K562 (cell line): ENCODE measurements around the gene C18orf32. TPM values are rescaled to one million over a fixed set of nuclear protein-coding genes. Genes with fewer than 3 reads are reported as not detected.

Experiments
- ATAC-seq: fragments of 200-7000 bp; cut with Tn5 transposase; 3 replicates; pipeline ENCODE4 v1.9.1; 2020; ENCODE audit warnings: moderate library complexity
- BruUV-seq: library from RNA; stranded (reverse); fragments of 400-500 nt; replicated peaks from 2 replicates; lab custom pipeline; 2021; lab: Mats Ljungman, UMichigan
- CTCF ChIA-PET: fragments of 300-600 bp; formaldehyde crosslinking; extraction: SDS; loops from one replicate; lab custom pipeline; 2021; ENCODE audit warnings: low intra/inter-chr PET ratio; lab: Yijun Ruan, JAX
- POLR2A ChIA-PET: fragments of 300-600, 350-650 bp; sonication (Branson Sonifier 250); formaldehyde crosslinking; extraction: SDS; loops from one replicate; lab custom pipeline; 2021; ENCODE audit warnings: antibody characterized with exemption, inconsistent platforms; lab: Yijun Ruan, JAX
- DNase-seq, 4 experiments: peaks; one replicate each; pipeline versions ENCODE4 v3.0.0 to v3.0.0-alpha.2; 2011 to 2018; ENCODE audit warnings: low spot score in 3 of 4, mixed read lengths in 3 of 4; ENCODE audit errors: extremely low read depth in 1 of 4
- FAIRE-seq: peaks from 2 replicates; lab custom pipeline; 2011; peaks lifted over from hg19 to GRCh38; lab: Jason Lieb, UNC
- H2AFZ ChIP-seq: 2 replicates; pipeline ENCODE4 v1.6.0; 2011; ENCODE audit warnings: low read depth, low read length, control low read depth, inconsistent platforms
- H3K27ac ChIP-seq: fragments of 200-600 bp; 3 replicates; pipeline ENCODE4 v1.8.0; 2011; ENCODE audit warnings: low read depth, mild to moderate bottlenecking, control low read depth, inconsistent platforms, low read length, moderate library complexity, mixed read lengths; ENCODE audit errors: extremely low read depth
- H3K27me3 ChIP-seq, 2 experiments: fragments of 300-600 bp in 1 of 2; 2 replicates in 1 of 2; 3 replicates in 1 of 2; pipeline versions ENCODE4 v1.6.0 to v1.8.0; 2011; ENCODE audit warnings: inconsistent platforms in 2 of 2, low read length in 2 of 2, mild to moderate bottlenecking in 1 of 2, mixed read lengths in 1 of 2, moderate library complexity in 1 of 2; ENCODE audit not compliant: control insufficient read depth in 2 of 2, insufficient read depth in 2 of 2
- H3K36me3 ChIP-seq: fragments of 300-600 bp; 3 replicates; pipeline ENCODE4 v1.8.0; 2011; ENCODE audit warnings: mild to moderate bottlenecking, low read length, inconsistent platforms; ENCODE audit not compliant: control insufficient read depth, insufficient read depth
- H3K4me1 ChIP-seq, 2 experiments: fragments of 200-600 bp in 1 of 2; replicated peaks in 1 of 2; 2 replicates in 1 of 2; 3 replicates in 1 of 2; pipeline versions ENCODE4 v1.5.1 to v1.8.0; 2011; ENCODE audit warnings: inconsistent platforms in 2 of 2, low read length in 2 of 2, mild to moderate bottlenecking in 1 of 2, mixed read lengths in 1 of 2, moderate library complexity in 1 of 2; ENCODE audit not compliant: control insufficient read depth in 2 of 2, insufficient read depth in 2 of 2
- H3K4me2 ChIP-seq: 2 replicates; pipeline ENCODE4 v1.6.1; 2011; ENCODE audit warnings: low read length, control low read depth, inconsistent platforms, mixed read lengths; ENCODE audit not compliant: insufficient read depth
- H3K4me3 ChIP-seq: fragments of 200-600 bp; sonication (generic), shearing (Covaris generic); 2 replicates; pipeline ENCODE4 v1.5.1; 2016; ENCODE audit warnings: control low read depth, inconsistent platforms
- H3K79me2 ChIP-seq: fragments of 200-600 bp; 3 replicates; pipeline ENCODE4 v1.8.0; 2011; ENCODE audit warnings: low read length, inconsistent platforms; ENCODE audit not compliant: control insufficient read depth, insufficient read depth
- H3K9ac ChIP-seq, 2 experiments: 2 replicates each; pipeline versions ENCODE4 v1.6.0 to v1.6.1; 2011; ENCODE audit warnings: low read depth in 2 of 2, low read length in 2 of 2, control low read depth in 1 of 2, inconsistent platforms in 1 of 2, mild to moderate bottlenecking in 1 of 2, mixed read lengths in 1 of 2; ENCODE audit not compliant: insufficient read depth in 1 of 2
- H3K9me1 ChIP-seq: one replicate; pipeline ENCODE4 v1.6.0; 2011; ENCODE audit warnings: inconsistent platforms, mild to moderate bottlenecking, low read length, moderate library complexity; ENCODE audit not compliant: control insufficient read depth, insufficient read depth
- H3K9me3 ChIP-seq: replicated peaks from 2 replicates; pipeline ENCODE4 v1.5.1; 2011; ENCODE audit warnings: low read depth, low read length, inconsistent platforms; ENCODE audit not compliant: control insufficient read depth, insufficient read depth
- H4K20me1 ChIP-seq: replicated peaks from 2 replicates; pipeline ENCODE4 v1.6.1; 2011; ENCODE audit warnings: low read length, inconsistent platforms, mixed read lengths; ENCODE audit not compliant: control insufficient read depth, insufficient read depth
- ARID1B ChIP-seq: fragments of 450-650 bp; IDR thresholded peaks from 2 replicates; pipeline ENCODE4 v1.6.1; 2016; ENCODE audit warnings: antibody characterized with exemption, mild to moderate bottlenecking, inconsistent platforms
- BACH1 ChIP-seq: fragments of 200-800 bp; sonication (Bioruptor generic); IDR thresholded peaks from 2 replicates; pipeline ENCODE4 v1.6.1; 2016; ENCODE audit warnings: missing genetic modification characterization, missing compliant biosample characterization
- C11orf30 ChIP-seq: fragments of 450-650 bp; IDR thresholded peaks from 2 replicates; pipeline ENCODE4 v1.6.1; 2016; ENCODE audit warnings: low read depth, mild to moderate bottlenecking
- DPF2 ChIP-seq: fragments of 450-650 bp; IDR thresholded peaks from 2 replicates; pipeline ENCODE4 v1.6.1; 2016
- HNRNPH1 ChIP-seq: fragments of 200-400 bp; formaldehyde crosslinking; optimal IDR thresholded peaks from 2 replicates; pipeline ENCODE3; 2017; ENCODE audit warnings: low read depth, mild to moderate bottlenecking, low read length, moderate library complexity
- MAFG ChIP-seq: fragments of 450-650 bp; conservative IDR thresholded peaks from 2 replicates; pipeline ENCODE4 v1.6.1; 2016; ENCODE audit warnings: missing genetic modification characterization, missing compliant biosample characterization
- NFE2 ChIP-seq: IDR thresholded peaks from 2 replicates; pipeline ENCODE4 v1.6.1; 2014; ENCODE audit warnings: antibody characterized with exemption, low read depth
- SOX6 ChIP-seq: fragments of 450-650 bp; IDR thresholded peaks from 2 replicates; pipeline ENCODE4 v1.6.1; 2014; ENCODE audit warnings: mild to moderate bottlenecking
- USF1 ChIP-seq: sonication (generic); formaldehyde crosslinking; IDR thresholded peaks from 2 replicates; pipeline ENCODE4 v1.9.0; 2022; ENCODE audit warnings: mild to moderate bottlenecking, missing genetic modification reagents
- XRCC5 ChIP-seq: fragments of 200-400 bp; formaldehyde crosslinking; IDR thresholded peaks from 2 replicates; pipeline ENCODE4 v1.6.1; 2017; ENCODE audit warnings: low read depth, mild to moderate bottlenecking, low read length
- ZNF316 ChIP-seq: fragments of 450-650 bp; IDR thresholded peaks from 2 replicates; pipeline ENCODE4 v1.6.1; 2016
- WGBS: fragments of 100-300 bp; shearing (Covaris generic); methylation state at CpG from one replicate; pipeline ENCODE4 v1.1.6; 2016; ENCODE audit warnings: low coverage, mixed read lengths; ENCODE audit not compliant: insufficient coverage; ENCODE audit errors: missing lambda C conversion rate; 5-methylcytosine and 5-hydroxymethylcytosine counted together
- in situ Hi-C: fragments of 300-500 bp; cut with MboI; formaldehyde crosslinking; loops from 4 replicates; pipeline ENCODE4 v1.15.0; 2018; ENCODE audit warnings: inconsistent platforms, mixed read lengths
- intact Hi-C: fragments of 100-400 bp; cut with micrococcal nuclease; formaldehyde crosslinking; loops from 2 replicates; pipeline ENCODE4 v1.14.2; 2022
- polyA plus RNA-seq, 8 experiments: library from polyadenylated mRNA; depleted of rRNA in 4 of 8; stranded (reverse) in 5 of 8; unstranded in 3 of 8; fragments of >200 nt; fragmentation: Nextera tagmentation in 2 of 8; fragmentation: Illumina TruSeq in 1 of 8; extraction: Ambion mirVana in 2 of 8; extraction: Trizol in 1 of 8; gene quantifications; 2 replicates each; pipeline versions ENCODE4 v1.2.1 to v1.2.3, GENCODE V29; 2011 to 2014; ENCODE audit warnings: inconsistent platforms in 1 of 8, missing spikeins in 1 of 8
- total RNA-seq, 7 experiments: library from RNA; depleted of rRNA in 6 of 7; stranded (reverse); fragments of >200 nt in 6 of 7; fragmentation: Illumina TruSeq in 2 of 7; extraction: Trizol in 2 of 7; gene quantifications; 2 replicates each; pipeline versions ENCODE4 v1.2.1 to v1.2.3, GENCODE V29; 2011 to 2021; ENCODE audit warnings: low replicate concordance in 1 of 7
- TF ChIP-seq, protein P1 (sequence below): fragments of 450-650 bp; IDR thresholded peaks from 2 replicates; pipeline ENCODE4 v1.7.0; 2016; ENCODE audit warnings: borderline replicate concordance
- TF ChIP-seq, protein P2 (sequence below): fragments of 250-450 bp; sonication (Bioruptor Pico); IDR thresholded peaks from 2 replicates; pipeline ENCODE4 v1.8.0; 2022; ENCODE audit warnings: inconsistent platforms

Gene C18orf32
- total and polyA plus RNA-seq, 9 of the 15 experiments (the other 6 are each of a cell fraction or from before 2014, with no cell fraction given) = 8.5 to 35.0 (median 20.4) TPM

DNA sequence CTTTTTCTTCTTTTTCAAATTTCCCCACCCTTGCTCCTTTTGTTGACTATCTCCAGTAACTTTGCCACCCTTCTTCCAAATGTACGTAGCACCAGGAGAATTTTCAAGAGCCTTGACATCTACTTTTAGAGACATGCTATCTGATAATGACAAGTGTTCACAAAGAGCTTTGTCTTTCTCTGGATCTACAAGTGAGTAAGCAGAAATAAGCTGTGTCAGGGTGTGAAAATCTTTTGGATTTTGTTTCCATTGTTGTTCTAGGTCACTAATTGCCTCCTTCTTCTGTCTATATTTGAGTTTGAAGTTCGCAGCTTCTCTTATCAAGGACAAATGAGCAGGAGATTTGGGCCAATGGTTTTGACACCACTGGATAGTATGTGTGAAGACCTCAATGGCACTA, 8.4 kb upstream of the C18orf32 start:
- Histone ChIP-seq H3K79me2 (peaks cover 19% of the 10 kb centered on the region), H3K9ac (no peak overlapping the region), H2AFZ (peak overlapping the region; percentile 76), H3K36me3 (peaks cover 15% of the 10 kb centered on the region), H3K27me3 (no peaks in the 10 kb centered on the region), H3K27ac (no peak overlapping the region), H3K4me2 (no peak overlapping the region), H3K4me1 (peaks cover 4 to 22% of the 10 kb centered on the region in 2 experiments; a peak in 3 of 5 replicates)
- in situ Hi-C loops (no loop called here), intact Hi-C loops (no loop called here)
- ChIA-PET CTCF (no interaction called here), POLR2A (no interaction called here)
- DNase-seq = no peak
- WGBS = 0% methylated on average over 2 of the region's 2 CpGs
- FAIRE-seq = peak; percentile 77
- TF ChIP-seq ARID1B (0 out of 2 replicates have a peak, but pooled peaks have one; percentile 21), DPF2 (0 out of 2 replicates have a peak, but pooled peaks have one; percentile 23), USF1 (CRISPR knock-in tag) (no peak), NFE2 (peak; percentile 70), XRCC5 (no peak), HNRNPH1 (no peak), ZNF316 (peak; percentile 74), SOX6 (0 out of 2 replicates have a peak, but pooled peaks have one; percentile 47), MAFG (tag) (peak; percentile 64), BACH1 (tag) (peak; percentile 30; the same call in 1 of the 2 replicates), C11orf30 (peak; percentile 76)
- TF ChIP-seq, protein P1, sequence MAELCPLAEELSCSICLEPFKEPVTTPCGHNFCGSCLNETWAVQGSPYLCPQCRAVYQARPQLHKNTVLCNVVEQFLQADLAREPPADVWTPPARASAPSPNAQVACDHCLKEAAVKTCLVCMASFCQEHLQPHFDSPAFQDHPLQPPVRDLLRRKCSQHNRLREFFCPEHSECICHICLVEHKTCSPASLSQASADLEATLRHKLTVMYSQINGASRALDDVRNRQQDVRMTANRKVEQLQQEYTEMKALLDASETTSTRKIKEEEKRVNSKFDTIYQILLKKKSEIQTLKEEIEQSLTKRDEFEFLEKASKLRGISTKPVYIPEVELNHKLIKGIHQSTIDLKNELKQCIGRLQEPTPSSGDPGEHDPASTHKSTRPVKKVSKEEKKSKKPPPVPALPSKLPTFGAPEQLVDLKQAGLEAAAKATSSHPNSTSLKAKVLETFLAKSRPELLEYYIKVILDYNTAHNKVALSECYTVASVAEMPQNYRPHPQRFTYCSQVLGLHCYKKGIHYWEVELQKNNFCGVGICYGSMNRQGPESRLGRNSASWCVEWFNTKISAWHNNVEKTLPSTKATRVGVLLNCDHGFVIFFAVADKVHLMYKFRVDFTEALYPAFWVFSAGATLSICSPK = no peak
- TF ChIP-seq, protein P2, sequence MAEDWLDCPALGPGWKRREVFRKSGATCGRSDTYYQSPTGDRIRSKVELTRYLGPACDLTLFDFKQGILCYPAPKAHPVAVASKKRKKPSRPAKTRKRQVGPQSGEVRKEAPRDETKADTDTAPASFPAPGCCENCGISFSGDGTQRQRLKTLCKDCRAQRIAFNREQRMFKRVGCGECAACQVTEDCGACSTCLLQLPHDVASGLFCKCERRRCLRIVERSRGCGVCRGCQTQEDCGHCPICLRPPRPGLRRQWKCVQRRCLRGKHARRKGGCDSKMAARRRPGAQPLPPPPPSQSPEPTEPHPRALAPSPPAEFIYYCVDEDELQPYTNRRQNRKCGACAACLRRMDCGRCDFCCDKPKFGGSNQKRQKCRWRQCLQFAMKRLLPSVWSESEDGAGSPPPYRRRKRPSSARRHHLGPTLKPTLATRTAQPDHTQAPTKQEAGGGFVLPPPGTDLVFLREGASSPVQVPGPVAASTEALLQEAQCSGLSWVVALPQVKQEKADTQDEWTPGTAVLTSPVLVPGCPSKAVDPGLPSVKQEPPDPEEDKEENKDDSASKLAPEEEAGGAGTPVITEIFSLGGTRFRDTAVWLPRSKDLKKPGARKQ = no peak
- TF ChIP-seq, all 486 proteins: peak for 8
- BruUV-seq = no TSS peak
- H3K9me3 ChIP-seq = no peaks in the 10 kb centered on the region
- H3K9me1 ChIP-seq = no peaks in the 10 kb centered on the region
- H3K4me3 ChIP-seq = no peak overlapping the region
- 0 out of 2 replicates have a peak, but pooled peaks cover 6% of the 10 kb centered on the region for H4K20me1 ChIP-seq
- no peak for ATAC-seq
